GM12878 (cell line): Measurements from ENCODE around the gene WNT5A. TPM values are rescaled to one million over a fixed set of nuclear protein-coding genes. Genes with fewer than 3 reads are reported as not detected.

Source experiments
- CUX1 ChIP-seq: IDR thresholded peaks from 2 replicates; pipeline ENCODE4 v1.6.1; 2012; ENCODE audit warnings: improper control_type of control experiment, low read depth, low read length; ENCODE audit not compliant: insufficient replicate concordance
- EP300 ChIP-seq, 2 experiments: fragments of 150-350 bp in 1 of 2; IDR thresholded peaks; 2 replicates each; pipeline ENCODE4 v1.6.1; 2011 to 2012; ENCODE audit warnings: low read depth in 2 of 2, low read length in 2 of 2, borderline replicate concordance in 1 of 2, improper control_type of control experiment in 1 of 2, inconsistent platforms in 1 of 2; ENCODE audit not compliant: control insufficient read depth in 1 of 2
- HCFC1 ChIP-seq: fragments of 150-350 bp; IDR thresholded peaks from 2 replicates; pipeline ENCODE4 v1.6.1; 2014; ENCODE audit warnings: low read length
- NKRF ChIP-seq: fragments of 450-650 bp; conservative IDR thresholded peaks from 2 replicates; pipeline ENCODE4 v1.6.1; 2017; ENCODE audit warnings: mild to moderate bottlenecking, moderate library complexity
- NR2F1 ChIP-seq: fragments of 450-650 bp; conservative IDR thresholded peaks from 2 replicates; pipeline ENCODE4 v1.6.1; 2017; ENCODE audit warnings: mild to moderate bottlenecking
- SUPT20H ChIP-seq: IDR thresholded peaks from 2 replicates; pipeline ENCODE4 v1.6.1; 2011; ENCODE audit warnings: low read depth, mild to moderate bottlenecking, low read length, moderate library complexity, borderline replicate concordance; ENCODE audit not compliant: control insufficient read depth
- ZNF217 ChIP-seq: fragments of 450-650 bp; IDR thresholded peaks from 2 replicates; pipeline ENCODE4 v1.6.1; 2017; ENCODE audit warnings: antibody characterized with exemption, mild to moderate bottlenecking
- polyA plus RNA-seq, 11 experiments: library from polyadenylated mRNA; depleted of rRNA in 4 of 11; unstranded in 6 of 11; stranded (reverse) in 5 of 11; fragments of >200 nt; fragmentation: Nextera tagmentation in 4 of 11; fragmentation: Illumina TruSeq in 1 of 11; extraction: Ambion mirVana in 4 of 11; extraction: Trizol in 1 of 11; gene quantifications; 1 replicate in 1 of 11; 2 replicates in 10 of 11; pipeline versions ENCODE4 v1.2.1 to v1.2.3, GENCODE V29; 2011 to 2016; ENCODE audit warnings: inconsistent platforms in 2 of 11, missing spikeins in 2 of 11, low read depth in 1 of 11
- total RNA-seq, 4 experiments: library from RNA; depleted of rRNA in 3 of 4; stranded (reverse); fragments of >200 nt in 3 of 4; fragmentation: Illumina TruSeq in 1 of 4; extraction: Trizol in 1 of 4; gene quantifications; 2 replicates each; pipeline versions ENCODE4 v1.2.1 to v1.2.3, GENCODE V29; 2013 to 2021
- TF ChIP-seq, protein P1 (sequence below): IDR thresholded peaks from 2 replicates; pipeline ENCODE4 v1.6.1; 2012; ENCODE audit warnings: mild to moderate bottlenecking, low read depth, low read length

The WNT5A gene
- total and polyA plus RNA-seq, 10 of the 15 experiments (the other 5 are each of a cell fraction or from before 2014, with no cell fraction given): 0.06 to 2.8 (median 0.39) TPM

DNA sequence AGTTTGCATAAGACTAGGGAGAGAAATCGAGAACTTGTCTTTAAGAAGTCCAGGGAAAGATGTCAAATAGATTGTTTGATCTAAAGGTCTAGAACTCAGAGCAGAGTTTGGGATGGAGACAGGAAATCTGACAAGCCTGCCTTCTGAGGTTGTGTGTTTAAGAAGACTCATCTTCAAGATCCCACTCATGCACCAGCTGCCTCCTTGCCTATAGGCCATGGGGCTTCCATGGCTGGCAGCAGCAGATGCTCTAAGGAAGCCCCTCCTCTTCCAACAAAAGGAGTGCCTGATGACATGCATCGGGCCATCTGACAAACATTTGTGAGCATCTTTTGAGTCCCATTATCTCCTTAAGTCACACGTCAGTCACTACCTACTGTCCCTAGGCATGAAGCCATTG is 47.4 kb downstream of the WNT5A start (continued):
- TF ChIP-seq, protein P1, sequence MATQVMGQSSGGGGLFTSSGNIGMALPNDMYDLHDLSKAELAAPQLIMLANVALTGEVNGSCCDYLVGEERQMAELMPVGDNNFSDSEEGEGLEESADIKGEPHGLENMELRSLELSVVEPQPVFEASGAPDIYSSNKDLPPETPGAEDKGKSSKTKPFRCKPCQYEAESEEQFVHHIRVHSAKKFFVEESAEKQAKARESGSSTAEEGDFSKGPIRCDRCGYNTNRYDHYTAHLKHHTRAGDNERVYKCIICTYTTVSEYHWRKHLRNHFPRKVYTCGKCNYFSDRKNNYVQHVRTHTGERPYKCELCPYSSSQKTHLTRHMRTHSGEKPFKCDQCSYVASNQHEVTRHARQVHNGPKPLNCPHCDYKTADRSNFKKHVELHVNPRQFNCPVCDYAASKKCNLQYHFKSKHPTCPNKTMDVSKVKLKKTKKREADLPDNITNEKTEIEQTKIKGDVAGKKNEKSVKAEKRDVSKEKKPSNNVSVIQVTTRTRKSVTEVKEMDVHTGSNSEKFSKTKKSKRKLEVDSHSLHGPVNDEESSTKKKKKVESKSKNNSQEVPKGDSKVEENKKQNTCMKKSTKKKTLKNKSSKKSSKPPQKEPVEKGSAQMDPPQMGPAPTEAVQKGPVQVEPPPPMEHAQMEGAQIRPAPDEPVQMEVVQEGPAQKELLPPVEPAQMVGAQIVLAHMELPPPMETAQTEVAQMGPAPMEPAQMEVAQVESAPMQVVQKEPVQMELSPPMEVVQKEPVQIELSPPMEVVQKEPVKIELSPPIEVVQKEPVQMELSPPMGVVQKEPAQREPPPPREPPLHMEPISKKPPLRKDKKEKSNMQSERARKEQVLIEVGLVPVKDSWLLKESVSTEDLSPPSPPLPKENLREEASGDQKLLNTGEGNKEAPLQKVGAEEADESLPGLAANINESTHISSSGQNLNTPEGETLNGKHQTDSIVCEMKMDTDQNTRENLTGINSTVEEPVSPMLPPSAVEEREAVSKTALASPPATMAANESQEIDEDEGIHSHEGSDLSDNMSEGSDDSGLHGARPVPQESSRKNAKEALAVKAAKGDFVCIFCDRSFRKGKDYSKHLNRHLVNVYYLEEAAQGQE: no peak
- TF ChIP-seq CUX1: no peak
- TF ChIP-seq HCFC1: no peak
- TF ChIP-seq ZNF217: no peak
- TF ChIP-seq NR2F1: no peak
- TF ChIP-seq SUPT20H: no peak
- no peak for TF ChIP-seq EP300 (IDR thresholded peaks at IDR 0.05; ENCODE audit: borderline replicate concordance in 1 of 2, control insufficient read depth in 1 of 2, low read depth in 2 of 2, low read length in 2 of 2)
- no peak for TF ChIP-seq NKRF
